HEK293 (cell line): Measurements from ENCODE around the gene MOV10L1.

Source experiments
- CTCF ChIA-PET: fragments of 350-600 bp; formaldehyde crosslinking; extraction: SDS; loops from one replicate; lab custom pipeline; 2021; ENCODE audit warnings: antibody characterized with exemption; lab: Yijun Ruan, JAX
- POLR2A ChIA-PET: fragments of 300-600 bp; formaldehyde crosslinking; extraction: SDS; loops from one replicate; lab custom pipeline; 2020; ENCODE audit warnings: antibody characterized with exemption, inconsistent platforms; lab: Yijun Ruan, JAX
- H3K27ac ChIP-seq: fragments of 200-500 bp; sonication (Bioruptor generic); 2 replicates; pipeline ENCODE4 v1.5.1; 2014; ENCODE audit warnings: low read depth, low read length, control low read depth, inconsistent platforms; ENCODE audit errors: extremely low read depth
- H3K36me3 ChIP-seq, 2 experiments: fragments of 200-500 bp in 1 of 2; sonication (Bioruptor generic) in 1 of 2; 1 replicate in 1 of 2; 2 replicates in 1 of 2; pipeline ENCODE4 v1.5.1; 2014 to 2017; ENCODE audit warnings: inconsistent platforms in 2 of 2, low read length in 2 of 2; ENCODE audit not compliant: control insufficient read depth in 2 of 2, insufficient read depth in 1 of 2
- H3K4me1 ChIP-seq: fragments of 200-500 bp; sonication (Bioruptor generic); 2 replicates; pipeline ENCODE4 v1.5.1; 2014; ENCODE audit warnings: mild to moderate bottlenecking, low read length, inconsistent platforms; ENCODE audit not compliant: control insufficient read depth, insufficient read depth
- H3K4me3 ChIP-seq: 2 replicates; pipeline ENCODE4 v1.5.1; 2011; ENCODE audit warnings: low read depth, mild to moderate bottlenecking, control low read depth, low read length, moderate library complexity
- H3K9me3 ChIP-seq: fragments of 200-500 bp; sonication (Bioruptor generic); 2 replicates; pipeline ENCODE4 v1.5.1; 2014; ENCODE audit warnings: low read depth, low read length, inconsistent platforms; ENCODE audit not compliant: control insufficient read depth, insufficient read depth
- BCL11A ChIP-seq: fragments of 450-650 bp; formaldehyde crosslinking; IDR thresholded peaks from 2 replicates; pipeline ENCODE4 v1.5.1; 2016; ENCODE audit warnings: low read depth, missing biosample characterization, missing genetic modification characterization
- BCL11B ChIP-seq: fragments of 450-650 bp; formaldehyde crosslinking; IDR thresholded peaks from 2 replicates; pipeline ENCODE4 v1.5.1; 2016; ENCODE audit warnings: low read depth, missing biosample characterization, missing genetic modification characterization
- HOXA7 ChIP-seq: sonication (generic); formaldehyde crosslinking; IDR thresholded peaks from 2 replicates; pipeline ENCODE4 v1.8.1; 2022; ENCODE audit warnings: missing genetic modification reagents, borderline replicate concordance
- PRDM4 ChIP-seq: fragments of 450-650 bp; formaldehyde crosslinking; IDR thresholded peaks from 2 replicates; pipeline ENCODE4 v1.5.1; 2017; ENCODE audit warnings: missing biosample characterization, missing genetic modification characterization
- REST ChIP-seq: fragments of 450-650 bp; formaldehyde crosslinking; IDR thresholded peaks from 2 replicates; pipeline ENCODE4 v1.5.1; 2016; ENCODE audit warnings: missing biosample characterization, missing genetic modification characterization
- SP3 ChIP-seq: fragments of 450-650 bp; formaldehyde crosslinking; IDR thresholded peaks from 2 replicates; pipeline ENCODE4 v1.5.1; 2016; ENCODE audit warnings: missing biosample characterization, missing genetic modification characterization
- YY2 ChIP-seq: fragments of 450-650 bp; formaldehyde crosslinking; IDR thresholded peaks from 2 replicates; pipeline ENCODE4 v1.5.1; 2016; ENCODE audit warnings: missing biosample characterization, missing genetic modification characterization
- ZBTB10 ChIP-seq: fragments of 450-650 bp; formaldehyde crosslinking; IDR thresholded peaks from 2 replicates; pipeline ENCODE4 v1.5.1; 2016; ENCODE audit warnings: missing biosample characterization, missing genetic modification characterization
- ZBTB7A ChIP-seq: fragments of 450-650 bp; formaldehyde crosslinking; IDR thresholded peaks from 2 replicates; pipeline ENCODE4 v1.5.1; 2016; ENCODE audit warnings: low read depth, missing biosample characterization, missing genetic modification characterization
- ZFP69B ChIP-seq: fragments of 450-650 bp; formaldehyde crosslinking; IDR thresholded peaks from 2 replicates; pipeline ENCODE4 v1.5.1; 2016; ENCODE audit warnings: missing biosample characterization, missing genetic modification characterization
- ZNF10 ChIP-seq: fragments of 450-650 bp; formaldehyde crosslinking; IDR thresholded peaks from 2 replicates; pipeline ENCODE4 v1.5.1; 2017; ENCODE audit warnings: missing biosample characterization, missing genetic modification characterization
- ZNF138 ChIP-seq: fragments of 450-650 bp; formaldehyde crosslinking; IDR thresholded peaks from 2 replicates; pipeline ENCODE4 v1.5.1; 2016; ENCODE audit warnings: missing biosample characterization, missing genetic modification characterization, borderline replicate concordance
- ZNF146 ChIP-seq: fragments of 450-650 bp; formaldehyde crosslinking; IDR thresholded peaks from 2 replicates; pipeline ENCODE4 v1.5.1; 2016; ENCODE audit warnings: missing biosample characterization, missing genetic modification characterization
- ZNF274 ChIP-seq, 2 experiments: fragments of 200-500 bp in 1 of 2; fragments of 450-650 bp in 1 of 2; sonication (Bioruptor generic) in 1 of 2; formaldehyde crosslinking in 1 of 2; IDR thresholded peaks; 2 replicates each; pipeline versions ENCODE4 v1.5.1 to v1.6.1; 2014 to 2016; ENCODE audit warnings: borderline replicate concordance in 1 of 2, inconsistent platforms in 1 of 2, low read length in 1 of 2, missing biosample characterization in 1 of 2, missing genetic modification characterization in 1 of 2
- ZNF324 ChIP-seq: fragments of 450-650 bp; formaldehyde crosslinking; IDR thresholded peaks from 2 replicates; pipeline ENCODE4 v1.5.1; 2016; ENCODE audit warnings: missing biosample characterization, missing genetic modification characterization
- ZNF398 ChIP-seq: fragments of 450-650 bp; formaldehyde crosslinking; IDR thresholded peaks from 2 replicates; pipeline ENCODE4 v1.5.1; 2017; ENCODE audit warnings: missing biosample characterization, missing genetic modification characterization
- ZNF404 ChIP-seq: fragments of 450-650 bp; formaldehyde crosslinking; IDR thresholded peaks from 2 replicates; pipeline ENCODE4 v1.5.1; 2017; ENCODE audit warnings: missing biosample characterization, missing genetic modification characterization
- ZNF529 ChIP-seq: fragments of 450-650 bp; formaldehyde crosslinking; IDR thresholded peaks from 2 replicates; pipeline ENCODE4 v1.5.1; 2017; ENCODE audit warnings: missing genetic modification characterization, missing biosample characterization; ENCODE audit not compliant: insufficient replicate concordance
- ZNF558 ChIP-seq: fragments of 450-650 bp; formaldehyde crosslinking; IDR thresholded peaks from 2 replicates; pipeline ENCODE4 v1.5.1; 2016; ENCODE audit warnings: missing biosample characterization, missing genetic modification characterization
- ZNF560 ChIP-seq: fragments of 450-650 bp; formaldehyde crosslinking; IDR thresholded peaks from 2 replicates; pipeline ENCODE4 v1.5.1; 2017; ENCODE audit warnings: missing biosample characterization, missing genetic modification characterization, borderline replicate concordance
- ZNF600 ChIP-seq: fragments of 450-650 bp; formaldehyde crosslinking; IDR thresholded peaks from 2 replicates; pipeline ENCODE4 v1.5.1; 2016; ENCODE audit warnings: missing biosample characterization, missing genetic modification characterization
- ZNF654 ChIP-seq: fragments of 450-650 bp; formaldehyde crosslinking; IDR thresholded peaks from 2 replicates; pipeline ENCODE4 v1.5.1; 2016; ENCODE audit warnings: low read depth, missing biosample characterization, missing genetic modification characterization
- ZNF670 ChIP-seq: fragments of 450-650 bp; formaldehyde crosslinking; IDR thresholded peaks from 2 replicates; pipeline ENCODE4 v1.5.1; 2016; ENCODE audit warnings: missing biosample characterization, missing genetic modification characterization, low read depth
- ZNF747 ChIP-seq: fragments of 450-650 bp; formaldehyde crosslinking; IDR thresholded peaks from 2 replicates; pipeline ENCODE4 v1.5.1; 2016; ENCODE audit warnings: missing biosample characterization, missing genetic modification characterization

Gene MOV10L1

GRCh38 chr22:50084080-50084477 lies 5.7 kb upstream of the MOV10L1 start (continued):
- no peak for TF ChIP-seq ZNF747
- no peak for TF ChIP-seq ZNF404 (tag by site-specific recombination)
- TF ChIP-seq ZNF529: no peak

- POLR2A ChIA-PET: no interaction called here
- H3K9me3 ChIP-seq: no peaks in the 10 kb centered on the region
- H3K4me3 ChIP-seq: no peak overlapping the region
- H3K36me3 ChIP-seq: no peaks in the 10 kb centered on the region
- TF ChIP-seq ZNF274 (IDR thresholded peaks at IDR 0.05; ENCODE audit: low read length) (no peak), ZNF274 (tag by site-specific recombination; IDR thresholded peaks at IDR 0.05; ENCODE audit: borderline replicate concordance) (no peak), ZNF654 (no peak), ZNF138 (tag by site-specific recombination) (no peak), BCL11B (no peak), ZNF558 (tag by site-specific recombination) (no peak), YY2 (tag by site-specific recombination) (no peak), ZNF560 (no peak), HOXA7 (CRISPR knock-in tag) (no peak), ZBTB7A (tag by site-specific recombination) (no peak), ZNF10 (tag by site-specific recombination) (no peak), REST (tag by site-specific recombination) (no peak), ZNF600 (tag by site-specific recombination) (no peak), PRDM4 (no peak)
- no peaks in the 10 kb centered on the region for H3K4me1 ChIP-seq
- CTCF ChIA-PET: no interaction called here
- no peak overlapping the region for H3K27ac ChIP-seq
Measured at GRCh38 chr22:50084614-50085021, 5.2 kb upstream of the MOV10L1 start.

GRCh38 chr22:50085211-50085972 lies 4.4 kb upstream of the MOV10L1 start, which contains the start of gene MLC1:
Gene MLC1 (minus strand): TSS chr22:50085426. CDS start chr22:50084902, 524 bp downstream.
- Histone ChIP-seq H3K27ac (no peak within 1 kb of the TSS), H3K36me3 (no peaks in the 10 kb centered on the region), H3K9me3 (no peaks in the 10 kb centered on the region), H3K4me3 (no peak within 1 kb of the TSS), H3K4me1 (no peaks in the 10 kb centered on the region)
- ChIA-PET CTCF (interaction anchor here (0.8 kb wide), 1 partner anchor 18 kb away, joined by 3 read pairs; no protein-coding TSS in a partner anchor), POLR2A (interaction anchor here (0.6 kb wide), 1 partner anchor 993 kb away, joined by 3 read pairs; no protein-coding TSS in a partner anchor)
- no peak for TF ChIP-seq ZNF398 (tag by site-specific recombination)
- no peak for TF ChIP-seq ZBTB10 (tag by site-specific recombination)
- TF ChIP-seq ZNF146 (tag by site-specific recombination): no peak
- TF ChIP-seq ZNF670 (tag by site-specific recombination): no peak
- TF ChIP-seq SP3 (tag by site-specific recombination): no peak
- TF ChIP-seq ZFP69B (tag by site-specific recombination): no peak
- no peak for TF ChIP-seq BCL11A
- no peak for TF ChIP-seq ZNF324
